Nephron progenitor cell (in vitro differentiated cells): Measurements from ENCODE around the gene PAIP2.

ENCODE experiments used
- DNase-seq: peaks from one replicate; pipeline ENCODE4 v3.0.0; 2021
- H3K27ac Mint-ChIP-seq: 2 replicates; pipeline ENCODE4 v1.8.0; 2021; ENCODE audit warnings: mild to moderate bottlenecking, moderate library complexity, mixed read lengths
- H3K27me3 Mint-ChIP-seq: 2 replicates; pipeline ENCODE4 v1.8.0; 2021; ENCODE audit warnings: mild to moderate bottlenecking, low read depth, mixed read lengths; ENCODE audit not compliant: poor library complexity
- H3K36me3 Mint-ChIP-seq: 2 replicates; pipeline ENCODE4 v1.8.0; 2021; ENCODE audit warnings: low read depth, mixed read lengths
- H3K4me1 Mint-ChIP-seq: 2 replicates; pipeline ENCODE4 v1.8.0; 2021; ENCODE audit warnings: mixed read lengths
- H3K4me3 Mint-ChIP-seq: 2 replicates; pipeline ENCODE4 v1.8.0; 2021; ENCODE audit warnings: mild to moderate bottlenecking, moderate library complexity, mixed read lengths
- H3K9me3 Mint-ChIP-seq: 2 replicates; pipeline ENCODE4 v1.8.0; 2021; ENCODE audit warnings: mild to moderate bottlenecking, moderate library complexity, mixed read lengths
- CTCF ChIP-seq: fragments of 200-600 bp; sonication (generic); IDR thresholded peaks from 2 replicates; pipeline ENCODE4 v1.5.0; 2021; ENCODE audit warnings: antibody characterized with exemption

Gene PAIP2

GRCh38 chr5:139414581-139415130, 73.0 kb downstream of the PAIP2 start:
- H3K27me3 Mint-ChIP-seq = peaks cover 4% of the 10 kb centered on the region
- no peak overlapping the region for H3K4me3 Mint-ChIP-seq
- H3K27ac Mint-ChIP-seq = no peak overlapping the region
- TF ChIP-seq CTCF = no peak
- H3K36me3 Mint-ChIP-seq = peaks cover 47% of the 10 kb centered on the region
- no peaks in the 10 kb centered on the region for H3K4me1 Mint-ChIP-seq
- DNase-seq = no peak
- no peaks in the 10 kb centered on the region for H3K9me3 Mint-ChIP-seq

- H3K36me3 Mint-ChIP-seq = peaks cover 54% of the 10 kb centered on the region
- no peak for TF ChIP-seq CTCF
- no peaks in the 10 kb centered on the region for H3K4me1 Mint-ChIP-seq
- peaks cover 4% of the 10 kb centered on the region for H3K27me3 Mint-ChIP-seq
- no peak overlapping the region for H3K4me3 Mint-ChIP-seq
- H3K27ac Mint-ChIP-seq = no peak overlapping the region
- H3K9me3 Mint-ChIP-seq = no peaks in the 10 kb centered on the region
- no peak for DNase-seq
Measured at GRCh38 chr5:139415221-139415861, 73.7 kb downstream of the PAIP2 start.

GRCh38 chr5:139415869-139416268, 74.2 kb downstream of the PAIP2 start:
- Mint-ChIP-seq H3K27ac (no peak overlapping the region), H3K27me3 (peaks cover 4% of the 10 kb centered on the region), H3K4me1 (no peaks in the 10 kb centered on the region), H3K36me3 (peaks cover 59% of the 10 kb centered on the region), H3K9me3 (no peaks in the 10 kb centered on the region), H3K4me3 (no peak overlapping the region)
- DNase-seq = no peak
- TF ChIP-seq CTCF = no peak

- no peak for DNase-seq
- H3K36me3 Mint-ChIP-seq = peaks cover 61% of the 10 kb centered on the region
- no peaks in the 10 kb centered on the region for H3K4me1 Mint-ChIP-seq
- H3K4me3 Mint-ChIP-seq = no peak overlapping the region
- TF ChIP-seq CTCF = no peak
- H3K27ac Mint-ChIP-seq = no peak overlapping the region
- H3K27me3 Mint-ChIP-seq = peaks cover 4% of the 10 kb centered on the region
- no peaks in the 10 kb centered on the region for H3K9me3 Mint-ChIP-seq
Measured at GRCh38 chr5:139416651-139417050, 75.0 kb downstream of the PAIP2 start.

GRCh38 chr5:139417214-139417613, 75.6 kb downstream of the PAIP2 start:
- Mint-ChIP-seq H3K4me1 (peaks cover 2% of the 10 kb centered on the region), H3K4me3 (no peak overlapping the region), H3K27ac (no peak overlapping the region), H3K27me3 (no peaks in the 10 kb centered on the region), H3K36me3 (peaks cover 63% of the 10 kb centered on the region), H3K9me3 (no peaks in the 10 kb centered on the region)
- no peak for DNase-seq
- TF ChIP-seq CTCF = no peak

GRCh38 chr5:139418793-139419192, 77.1 kb downstream of the PAIP2 start:
- H3K27me3 Mint-ChIP-seq = no peaks in the 10 kb centered on the region
- peaks cover 5% of the 10 kb centered on the region for H3K4me1 Mint-ChIP-seq
- TF ChIP-seq CTCF = no peak
- H3K9me3 Mint-ChIP-seq = no peaks in the 10 kb centered on the region
- DNase-seq = no peak
- H3K4me3 Mint-ChIP-seq = no peak overlapping the region
- no peak overlapping the region for H3K27ac Mint-ChIP-seq
- H3K36me3 Mint-ChIP-seq = peaks cover 59% of the 10 kb centered on the region
